HL-60 (cell line): ENCODE data around the gene IL2RA.

Experiments used
- GABPA ChIP-seq: IDR thresholded peaks from 2 replicates; pipeline ENCODE4 v1.6.1; 2012; ENCODE audit warnings: low read depth
- POLR2AphosphoS5 ChIP-seq: IDR thresholded peaks from 2 replicates; pipeline ENCODE4 v1.6.1; 2012; ENCODE audit warnings: low read depth
- TF ChIP-seq, protein P1 (sequence below): IDR thresholded peaks from one replicate; pipeline ENCODE4 v1.5.1; 2011; ENCODE audit warnings: low read length, control low read depth, inconsistent platforms; ENCODE audit not compliant: insufficient read depth

DNA sequence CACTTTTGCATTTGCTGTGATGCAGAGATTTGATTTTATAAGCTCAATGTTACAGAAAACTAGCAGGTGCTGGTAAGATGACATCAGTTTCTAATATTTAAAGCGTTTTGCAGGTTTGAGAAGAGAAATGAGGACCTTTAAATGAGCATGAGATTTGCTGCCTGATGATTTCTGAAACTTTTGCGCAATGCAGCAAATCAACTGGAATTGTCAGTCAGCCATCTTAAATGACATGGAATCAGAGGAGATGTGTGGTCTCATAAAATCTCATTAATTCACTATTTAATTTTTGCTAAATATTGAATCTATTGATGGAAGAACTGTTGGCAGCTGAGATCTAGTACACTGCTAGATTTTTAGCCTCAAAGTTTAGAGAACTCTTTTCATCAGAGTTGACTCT, 30.6 kb upstream of the IL2RA start:
- TF ChIP-seq, protein P1, sequence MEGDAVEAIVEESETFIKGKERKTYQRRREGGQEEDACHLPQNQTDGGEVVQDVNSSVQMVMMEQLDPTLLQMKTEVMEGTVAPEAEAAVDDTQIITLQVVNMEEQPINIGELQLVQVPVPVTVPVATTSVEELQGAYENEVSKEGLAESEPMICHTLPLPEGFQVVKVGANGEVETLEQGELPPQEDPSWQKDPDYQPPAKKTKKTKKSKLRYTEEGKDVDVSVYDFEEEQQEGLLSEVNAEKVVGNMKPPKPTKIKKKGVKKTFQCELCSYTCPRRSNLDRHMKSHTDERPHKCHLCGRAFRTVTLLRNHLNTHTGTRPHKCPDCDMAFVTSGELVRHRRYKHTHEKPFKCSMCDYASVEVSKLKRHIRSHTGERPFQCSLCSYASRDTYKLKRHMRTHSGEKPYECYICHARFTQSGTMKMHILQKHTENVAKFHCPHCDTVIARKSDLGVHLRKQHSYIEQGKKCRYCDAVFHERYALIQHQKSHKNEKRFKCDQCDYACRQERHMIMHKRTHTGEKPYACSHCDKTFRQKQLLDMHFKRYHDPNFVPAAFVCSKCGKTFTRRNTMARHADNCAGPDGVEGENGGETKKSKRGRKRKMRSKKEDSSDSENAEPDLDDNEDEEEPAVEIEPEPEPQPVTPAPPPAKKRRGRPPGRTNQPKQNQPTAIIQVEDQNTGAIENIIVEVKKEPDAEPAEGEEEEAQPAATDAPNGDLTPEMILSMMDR = no peak
- no peak for TF ChIP-seq POLR2AphosphoS5
- no peak for TF ChIP-seq GABPA
